H1 (cell line): Measurements from ENCODE around the gene DENND5B. TPM values are rescaled to one million over a fixed set of nuclear protein-coding genes. Genes with fewer than 3 reads are reported as not detected.

Source experiments
- CTCF ChIA-PET: fragments of 300-600 bp; sonication (Branson Sonifier 250); formaldehyde crosslinking; loops from one replicate; lab custom pipeline; 2021; ENCODE audit not compliant: partially characterized antibody; lab: Charles Lee
- POLR2A ChIA-PET: fragments of 300-600 bp; sonication (Branson Sonifier 250); formaldehyde crosslinking; loops from one replicate; lab custom pipeline; 2021; ENCODE audit warnings: inconsistent platforms; ENCODE audit not compliant: partially characterized antibody; lab: Charles Lee
- DNase-seq, 2 experiments: peaks; one replicate each; pipeline versions ENCODE4 v3.0.0 to v3.0.0-alpha.2; 2010 to 2022; ENCODE audit warnings: low spot score in 2 of 2, low read depth in 1 of 2, mixed read lengths in 1 of 2
- FAIRE-seq: peaks from 2 replicates; lab custom pipeline; 2011; peaks lifted over from hg19 to GRCh38; lab: Jason Lieb, UNC
- H2AFZ ChIP-seq: 2 replicates; pipeline ENCODE4 v1.8.1; 2012; ENCODE audit warnings: low read length, inconsistent platforms
- H2AK5ac ChIP-seq: 2 replicates; pipeline ENCODE4 v1.6.1; 2013; ENCODE audit warnings: low read depth, low read length
- H2BK120ac ChIP-seq: replicated peaks from 2 replicates; pipeline ENCODE3; 2013; ENCODE audit warnings: low read depth, low read length, inconsistent platforms
- H2BK12ac ChIP-seq: 2 replicates; pipeline ENCODE4 v1.6.1; 2013; ENCODE audit warnings: low read depth, low read length
- H2BK15ac ChIP-seq: 2 replicates; pipeline ENCODE4 v1.6.1; 2013; ENCODE audit warnings: low read length
- H2BK20ac ChIP-seq: 2 replicates; pipeline ENCODE4 v1.6.1; 2013; ENCODE audit warnings: low read length
- H2BK5ac ChIP-seq: 2 replicates; pipeline ENCODE4 v1.6.1; 2013; ENCODE audit warnings: low read depth, low read length
- H3K14ac ChIP-seq: 2 replicates; pipeline ENCODE4 v1.6.1; 2013; ENCODE audit warnings: inconsistent platforms; ENCODE audit not compliant: insufficient read length
- H3K18ac ChIP-seq: 2 replicates; pipeline ENCODE4 v1.6.1; 2013; ENCODE audit warnings: low read length; ENCODE audit errors: extremely low read depth
- H3K23ac ChIP-seq: 2 replicates; pipeline ENCODE4 v1.6.1; 2013; ENCODE audit warnings: inconsistent platforms; ENCODE audit not compliant: insufficient read length
- H3K23me2 ChIP-seq: 2 replicates; pipeline ENCODE4 v1.6.1; 2013; ENCODE audit warnings: low read depth, low read length
- H3K27ac ChIP-seq: 2 replicates; pipeline ENCODE4 v1.6.1; 2011; ENCODE audit warnings: low read depth, low read length, inconsistent platforms
- H3K27me3 ChIP-seq, 4 experiments: replicated peaks in 1 of 4; 1 replicate in 1 of 4; 2 replicates in 3 of 4; pipeline versions ENCODE4 v1.6.1 to v1.8.1; 2011 to 2013; ENCODE audit warnings: low read length in 3 of 4, mild to moderate bottlenecking in 3 of 4, inconsistent platforms in 2 of 4, mixed read lengths in 2 of 4, moderate library complexity in 1 of 4; ENCODE audit not compliant: control insufficient read depth in 3 of 4, insufficient read depth in 3 of 4; ENCODE audit errors: extremely low read depth in 1 of 4
- H3K36me3 ChIP-seq, 4 experiments: 2 replicates each; pipeline versions ENCODE4 v1.6.1 to v1.8.1; 2011 to 2013; ENCODE audit warnings: mild to moderate bottlenecking in 4 of 4, low read length in 3 of 4, moderate library complexity in 2 of 4, control low read depth in 1 of 4, inconsistent platforms in 1 of 4; ENCODE audit not compliant: insufficient read depth in 4 of 4, control insufficient read depth in 2 of 4
- H3K4ac ChIP-seq: replicated peaks from 2 replicates; pipeline ENCODE3; 2013; ENCODE audit warnings: low read length, low read depth, mixed read lengths, inconsistent platforms; ENCODE audit not compliant: insufficient read length
- H3K4me1 ChIP-seq, 4 experiments: replicated peaks in 1 of 4; 1 replicate in 1 of 4; 2 replicates in 3 of 4; pipeline versions ENCODE4 v1.6.1 to v1.8.1; 2011 to 2013; ENCODE audit warnings: low read length in 3 of 4, inconsistent platforms in 2 of 4, mixed read lengths in 1 of 4; ENCODE audit not compliant: insufficient read depth in 4 of 4, control insufficient read depth in 3 of 4
- H3K4me2 ChIP-seq, 2 experiments: 2 replicates each; pipeline versions ENCODE4 v1.6.1 to v1.8.1; 2011 to 2013; ENCODE audit warnings: low read depth in 2 of 2, low read length in 2 of 2, control low read depth in 1 of 2, inconsistent platforms in 1 of 2, mild to moderate bottlenecking in 1 of 2; ENCODE audit not compliant: insufficient read depth in 1 of 2
- H3K4me3 ChIP-seq, 4 experiments: fragments of 200-600, 300-600 bp in 1 of 4; sonication (generic), shearing (Covaris generic), sonication (Bioruptor Twin) in 1 of 4; 2 replicates each; pipeline versions ENCODE4 v1.5.1 to v1.8.1; 2011 to 2016; ENCODE audit warnings: low read length in 4 of 4, low read depth in 3 of 4, control low read depth in 2 of 4, inconsistent platforms in 2 of 4, mild to moderate bottlenecking in 2 of 4, mixed read lengths in 1 of 4, moderate library complexity in 1 of 4; ENCODE audit not compliant: insufficient read depth in 2 of 4; ENCODE audit errors: extremely low read depth in 1 of 4
- H3K56ac ChIP-seq: replicated peaks from 2 replicates; pipeline ENCODE3; 2013; ENCODE audit warnings: low read depth, mild to moderate bottlenecking, mixed read lengths, low read length, inconsistent platforms; ENCODE audit not compliant: insufficient read length
- H3K79me1 ChIP-seq: 2 replicates; pipeline ENCODE4 v1.6.1; 2013; ENCODE audit warnings: low read depth, low read length, control low read depth
- H3K79me2 ChIP-seq, 2 experiments: 2 replicates each; pipeline versions ENCODE4 v1.6.1 to v1.8.1; 2012 to 2013; ENCODE audit warnings: low read length in 2 of 2, mild to moderate bottlenecking in 2 of 2, inconsistent platforms in 1 of 2; ENCODE audit not compliant: insufficient read depth in 2 of 2, control insufficient read depth in 1 of 2
- H3K9ac ChIP-seq, 4 experiments: replicated peaks in 1 of 4; 1 replicate in 1 of 4; 2 replicates in 3 of 4; pipeline versions ENCODE4 v1.6.1 to v1.8.1; 2011 to 2013; ENCODE audit warnings: low read depth in 3 of 4, low read length in 3 of 4, control low read depth in 2 of 4, mild to moderate bottlenecking in 2 of 4, moderate library complexity in 2 of 4, inconsistent platforms in 1 of 4; ENCODE audit errors: extremely low read depth in 1 of 4
- H3K9me3 ChIP-seq, 2 experiments: 2 replicates each; pipeline versions ENCODE4 v1.6.1 to v1.8.1; 2012 to 2013; ENCODE audit warnings: mild to moderate bottlenecking in 2 of 2, moderate library complexity in 2 of 2, control low read depth in 1 of 2, inconsistent platforms in 1 of 2, low read depth in 1 of 2, low read length in 1 of 2, mixed read lengths in 1 of 2; ENCODE audit not compliant: insufficient read depth in 2 of 2
- H4K20me1 ChIP-seq, 2 experiments: replicated peaks in 1 of 2; 2 replicates each; pipeline versions ENCODE3 to v1.8.1; 2011 to 2013; ENCODE audit warnings: inconsistent platforms in 2 of 2, low read length in 2 of 2, mild to moderate bottlenecking in 1 of 2; ENCODE audit not compliant: insufficient read depth in 2 of 2, control insufficient read depth in 1 of 2
- H4K5ac ChIP-seq: 2 replicates; pipeline ENCODE4 v1.6.1; 2013; ENCODE audit warnings: low read length, low read depth, mixed read lengths, inconsistent platforms; ENCODE audit not compliant: insufficient read length
- H4K8ac ChIP-seq: 2 replicates; pipeline ENCODE4 v1.8.0; 2013; ENCODE audit warnings: mild to moderate bottlenecking, moderate library complexity, low read length, inconsistent platforms; ENCODE audit not compliant: insufficient read depth; ENCODE audit errors: extremely low read depth
- H4K91ac ChIP-seq: replicated peaks from 2 replicates; pipeline ENCODE3; 2013; ENCODE audit warnings: low read length, mixed read lengths, inconsistent platforms; ENCODE audit not compliant: insufficient read length
- BACH1 ChIP-seq: IDR thresholded peaks from 2 replicates; pipeline ENCODE4 v1.6.1; 2012; ENCODE audit warnings: low read length, improper control_type of control experiment
- EGR1 ChIP-seq: IDR thresholded peaks from 2 replicates; pipeline ENCODE4 v1.6.1; 2011; ENCODE audit warnings: low read depth, low read length, borderline replicate concordance
- EP300 ChIP-seq, 2 experiments: IDR thresholded peaks; 1 replicate in 1 of 2; 2 replicates in 1 of 2; pipeline ENCODE4 v1.6.1; 2011 to 2012; ENCODE audit warnings: low read depth in 2 of 2, low read length in 2 of 2, mild to moderate bottlenecking in 2 of 2, borderline replicate concordance in 1 of 2, inconsistent platforms in 1 of 2, moderate library complexity in 1 of 2
- KDM1A ChIP-seq: fragments of 200-600, 300-600 bp; sonication (generic); IDR thresholded peaks from 2 replicates; pipeline ENCODE4 v1.7.1; 2016; ENCODE audit warnings: mild to moderate bottlenecking, low read length, borderline replicate concordance
- NANOG ChIP-seq: IDR thresholded peaks from 2 replicates; pipeline ENCODE4 v1.6.1; 2011; ENCODE audit warnings: low read length, low read depth, mild to moderate bottlenecking, inconsistent platforms; ENCODE audit not compliant: insufficient read depth, poor library complexity, severe bottlenecking
- PHF8 ChIP-seq: fragments of 200-600 bp; sonication (generic); conservative IDR thresholded peaks from 2 replicates; pipeline ENCODE4 v1.7.1; 2012; ENCODE audit warnings: low read depth, mild to moderate bottlenecking, inconsistent platforms, low read length, moderate library complexity
- POU5F1 ChIP-seq: IDR thresholded peaks from 2 replicates; pipeline ENCODE4 v1.6.1; 2011; ENCODE audit warnings: low read depth, mild to moderate bottlenecking, low read length, moderate library complexity
- SRF ChIP-seq: IDR thresholded peaks from 2 replicates; pipeline ENCODE4 v1.6.1; 2011; ENCODE audit warnings: mild to moderate bottlenecking, low read depth, low read length, moderate library complexity
- TAF7 ChIP-seq: optimal IDR thresholded peaks from 2 replicates; pipeline ENCODE3; 2011; ENCODE audit warnings: low read depth, mild to moderate bottlenecking, inconsistent platforms, low read length, moderate library complexity, borderline replicate concordance
- TEAD4 ChIP-seq: IDR thresholded peaks from 2 replicates; pipeline ENCODE4 v1.6.1; 2012; ENCODE audit warnings: low read depth, low read length, inconsistent platforms, mixed read lengths
- WGBS, 2 experiments: shearing (Covaris generic) in 1 of 2; methylation state at CpG; one replicate each; pipeline versions ENCODE4 v1.1.6 to v1.1.7; 2013 to 2015; ENCODE audit warnings: low lambda C conversion rate in 2 of 2, mixed read lengths in 2 of 2, inconsistent platforms in 1 of 2, low coverage in 1 of 2, missing lambda C conversion rate in 1 of 2; ENCODE audit not compliant: insufficient replicate concordance in 2 of 2, insufficient coverage in 1 of 2, insufficient read length in 1 of 2; ENCODE audit errors: extremely low coverage in 1 of 2, missing lambda C conversion rate in 1 of 2; 5-methylcytosine and 5-hydroxymethylcytosine counted together
- polyA plus RNA-seq, 7 experiments: library from polyadenylated mRNA; depleted of rRNA in 3 of 7; stranded (reverse) in 5 of 7; unstranded in 2 of 7; fragments of >200 nt in 5 of 7; fragments of 200-250 nt in 2 of 7; gene quantifications; 1 replicate in 5 of 7; 2 replicates in 1 of 7; 4 replicates in 1 of 7; pipeline versions ENCODE4 v1.2.1 to v1.2.3, GENCODE V29; 2011 to 2013; ENCODE audit warnings: missing spikeins in 2 of 7, mixed read lengths in 2 of 7
- total RNA-seq: library from RNA; stranded (reverse); fragmentation: NEBNext Ultra II Directional; extraction: Animal tissue kit (Norgen Biotek cat#: 25700); gene quantifications from 2 replicates; pipeline ENCODE4 v1.2.1, GENCODE V29; 2021

The DENND5B gene
- total and polyA plus RNA-seq, 2 of the 8 experiments (the other 6 are each of a cell fraction or from before 2014, with no cell fraction given) = 13.4 to 20.2 TPM

DNA sequence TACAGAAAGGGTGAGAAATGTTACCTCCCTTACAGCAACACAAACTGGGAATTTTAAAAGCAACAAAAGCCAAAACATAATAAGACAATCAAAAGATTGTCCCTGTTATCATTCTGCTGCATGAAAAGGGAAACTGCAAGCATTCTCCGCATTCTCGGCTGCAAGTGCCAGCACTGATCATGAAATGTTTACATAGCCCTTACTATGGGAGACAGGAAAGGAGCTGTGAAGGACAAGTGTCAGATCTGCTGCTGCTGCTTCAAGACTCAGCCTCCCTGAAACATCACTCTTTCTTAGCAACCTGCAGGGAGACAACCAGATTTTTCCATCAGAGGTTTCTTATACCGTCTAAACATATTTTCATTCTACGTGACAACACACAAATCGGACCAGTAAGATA lies 20.1 kb downstream of the DENND5B start:
- H2BK12ac ChIP-seq = no peak overlapping the region
- H3K4me3 ChIP-seq = no peak overlapping the region
- POLR2A ChIA-PET = interaction anchor here (0.8 kb wide), 1 partner anchor 53 kb away, joined by 3 read pairs; no protein-coding TSS in a partner anchor
- H3K79me2 ChIP-seq = peaks cover 0 to 40% of the 10 kb centered on the region in 2 experiments; a peak in 2 of 4 replicates
- H3K36me3 ChIP-seq = no peaks in the 10 kb centered on the region
- no peak overlapping the region for H4K5ac ChIP-seq
- no peak overlapping the region for H3K23ac ChIP-seq
- WGBS, 2 experiments = 62% methylated on average over 5 of the region's 5 CpGs; no CpG with 5 or more reads in 1 of the 2 experiments
- H3K23me2 ChIP-seq = no peaks in the 10 kb centered on the region; the same call in 1 of the 2 replicates
- H3K27ac ChIP-seq = no peak overlapping the region
- H4K91ac ChIP-seq = no peak overlapping the region
- CTCF ChIA-PET = interaction anchor here (1.4 kb wide), 1 partner anchor 10 kb away, joined by 5 read pairs; no protein-coding TSS in a partner anchor
- TF ChIP-seq NANOG (peak; percentile 2), TAF7 (no peak), BACH1 (no peak), PHF8 (no peak), TEAD4 (peak; percentile 88), POU5F1 (no peak), KDM1A (no peak), SRF (no peak), EGR1 (no peak), EP300 (IDR thresholded peaks at IDR 0.05; ENCODE audit: borderline replicate concordance in 1 of 2, low read depth in 2 of 2, low read length in 2 of 2) (no peak)
- peaks cover 0 to 10% (median 5%) of the 10 kb centered on the region in 4 experiments; a peak in 4 of 7 replicates for H3K4me1 ChIP-seq
- FAIRE-seq (peak; percentile 81), DNase-seq (no peak)
- H3K4me2 ChIP-seq = peak overlapping the region; percentile 39 to 50; a peak in 3 of 4 replicates
- H4K20me1 ChIP-seq = no peaks in the 10 kb centered on the region
- H4K8ac ChIP-seq = no peak overlapping the region
- no peak overlapping the region for H3K4ac ChIP-seq
- H3K79me1 ChIP-seq = no peaks in the 10 kb centered on the region
- H3K9ac ChIP-seq = no peak overlapping the region
- H3K18ac ChIP-seq = no peak overlapping the region
- H3K9me3 ChIP-seq = no peaks in the 10 kb centered on the region
- H2BK20ac ChIP-seq = no peak overlapping the region
- no peak overlapping the region for H3K14ac ChIP-seq
- no peak overlapping the region for H2BK5ac ChIP-seq
- no peaks in the 10 kb centered on the region for H3K27me3 ChIP-seq
- H3K56ac ChIP-seq = no peak overlapping the region
- H2BK15ac ChIP-seq = no peak overlapping the region
- H2AK5ac ChIP-seq = no peak overlapping the region
- no peak overlapping the region for H2BK120ac ChIP-seq
- H2AFZ ChIP-seq = no peak overlapping the region
